ENCODE measurements around the gene ANKS6. TPM values are rescaled to one million over a fixed set of nuclear protein-coding genes. Genes with fewer than 3 reads are reported as not detected.

The ANKS6 gene
- total and polyA plus RNA-seq, 4 donors: 16.7 to 35.5 (median 25.0) TPM

DNA sequence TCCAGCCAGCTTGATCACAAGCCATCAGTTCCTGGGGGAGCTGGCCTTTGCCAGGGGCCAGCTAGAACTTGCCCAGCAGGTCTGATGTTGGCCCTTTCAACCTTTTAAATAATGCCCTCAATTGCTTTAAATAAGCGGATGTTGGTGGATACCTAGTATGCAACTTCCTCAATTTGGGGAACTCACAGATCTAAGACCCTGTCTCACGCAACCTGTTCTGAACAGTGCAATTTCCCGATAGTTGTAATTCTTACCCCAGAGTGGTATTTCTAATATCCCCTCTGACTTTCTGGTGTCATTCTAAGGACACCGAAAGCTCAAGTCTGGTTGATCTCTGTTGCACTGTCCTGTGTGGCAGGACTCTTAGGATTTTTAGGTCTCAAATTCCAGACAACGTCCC, 34.2 kb upstream of the ANKS6 start:
- peaks cover 0 to 4% (median 0%) of the 10 kb centered on the region in 4 donors for H3K9me3 ChIP-seq (ENCODE audit: control insufficient read depth in 4 of 4, insufficient read depth in 3 of 4, low read length in 3 of 4)
- peaks cover 0 to 5% (median 0%) of the 10 kb centered on the region in 5 donors for H3K4me1 ChIP-seq (ENCODE audit: control insufficient read depth in 5 of 5, insufficient read depth in 5 of 5, low read length in 5 of 5)
- H3K9ac ChIP-seq (ENCODE audit: insufficient read depth in 1 of 2, low read length in 2 of 2): no peak overlapping the region
- no peak overlapping the region for H3K27ac ChIP-seq (ENCODE audit: low read depth in 1 of 2, low read length in 1 of 2)
- H3K27me3 ChIP-seq (ENCODE audit: control insufficient read depth in 3 of 3, insufficient read depth in 3 of 3, low read length in 2 of 3): no peaks in the 10 kb centered on the region
- 51 to 83% methylated on average over 5 of the region's 5 CpGs for WGBS, 2 donors
- TF ChIP-seq, protein P1, sequence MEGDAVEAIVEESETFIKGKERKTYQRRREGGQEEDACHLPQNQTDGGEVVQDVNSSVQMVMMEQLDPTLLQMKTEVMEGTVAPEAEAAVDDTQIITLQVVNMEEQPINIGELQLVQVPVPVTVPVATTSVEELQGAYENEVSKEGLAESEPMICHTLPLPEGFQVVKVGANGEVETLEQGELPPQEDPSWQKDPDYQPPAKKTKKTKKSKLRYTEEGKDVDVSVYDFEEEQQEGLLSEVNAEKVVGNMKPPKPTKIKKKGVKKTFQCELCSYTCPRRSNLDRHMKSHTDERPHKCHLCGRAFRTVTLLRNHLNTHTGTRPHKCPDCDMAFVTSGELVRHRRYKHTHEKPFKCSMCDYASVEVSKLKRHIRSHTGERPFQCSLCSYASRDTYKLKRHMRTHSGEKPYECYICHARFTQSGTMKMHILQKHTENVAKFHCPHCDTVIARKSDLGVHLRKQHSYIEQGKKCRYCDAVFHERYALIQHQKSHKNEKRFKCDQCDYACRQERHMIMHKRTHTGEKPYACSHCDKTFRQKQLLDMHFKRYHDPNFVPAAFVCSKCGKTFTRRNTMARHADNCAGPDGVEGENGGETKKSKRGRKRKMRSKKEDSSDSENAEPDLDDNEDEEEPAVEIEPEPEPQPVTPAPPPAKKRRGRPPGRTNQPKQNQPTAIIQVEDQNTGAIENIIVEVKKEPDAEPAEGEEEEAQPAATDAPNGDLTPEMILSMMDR (IDR thresholded peaks at IDR 0.05; ENCODE audit: control extremely low read depth, extremely low read depth): no peak
- no peak overlapping the region for H3K4me3 ChIP-seq
- ATAC-seq (ENCODE audit: insufficient read depth, low FRiP score) (no peak), DNase-seq (no peak)
- H3K36me3 ChIP-seq (ENCODE audit: control insufficient read depth in 4 of 4, insufficient read depth in 4 of 4, low read length in 4 of 4): peaks cover 0 to 3% (median 0%) of the 10 kb centered on the region in 4 donors

DNA sequence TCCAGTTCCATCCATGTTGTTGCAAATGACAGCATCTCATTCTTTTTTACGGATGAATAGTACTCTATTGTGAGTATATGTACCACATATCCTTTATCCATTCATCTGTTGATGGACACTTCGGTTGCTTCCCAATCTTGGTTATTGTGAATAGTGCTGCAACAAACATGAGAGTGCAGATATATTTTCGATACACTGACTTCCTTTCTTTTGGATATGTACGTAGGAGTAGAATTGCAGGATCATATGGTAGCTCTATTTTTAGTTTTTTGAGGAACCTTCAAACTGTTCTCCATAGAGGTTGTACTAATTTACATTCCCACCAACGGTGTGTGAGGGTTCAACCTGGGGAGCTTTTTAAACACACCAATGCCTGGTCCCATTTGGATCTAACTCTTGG, 33.4 kb upstream of the ANKS6 start:
- H3K4me1 ChIP-seq (ENCODE audit: control insufficient read depth in 5 of 5, insufficient read depth in 5 of 5, low read length in 5 of 5): peaks cover 0 to 5% (median 0%) of the 10 kb centered on the region in 5 donors
- no peaks in the 10 kb centered on the region for H3K27me3 ChIP-seq (ENCODE audit: control insufficient read depth in 3 of 3, insufficient read depth in 3 of 3, low read length in 2 of 3)
- WGBS, 2 donors: 58 to 74% methylated on average over 5 of the region's 5 CpGs
- peaks cover 0 to 3% (median 0%) of the 10 kb centered on the region in 4 donors for H3K36me3 ChIP-seq (ENCODE audit: control insufficient read depth in 4 of 4, insufficient read depth in 4 of 4, low read length in 4 of 4)
- no peak overlapping the region for H3K27ac ChIP-seq (ENCODE audit: low read depth in 1 of 2, low read length in 1 of 2)
- no peak overlapping the region for H3K4me3 ChIP-seq
- TF ChIP-seq, protein P1 (IDR thresholded peaks at IDR 0.05; ENCODE audit: control extremely low read depth, extremely low read depth): no peak
- H3K9me3 ChIP-seq (ENCODE audit: control insufficient read depth in 4 of 4, insufficient read depth in 3 of 4, low read length in 3 of 4): peaks cover 0 to 4% (median 0%) of the 10 kb centered on the region in 4 donors
- no peak overlapping the region for H3K9ac ChIP-seq (ENCODE audit: insufficient read depth in 1 of 2, low read length in 2 of 2)
- DNase-seq (no peak), ATAC-seq (ENCODE audit: insufficient read depth, low FRiP score) (no peak)

DNA sequence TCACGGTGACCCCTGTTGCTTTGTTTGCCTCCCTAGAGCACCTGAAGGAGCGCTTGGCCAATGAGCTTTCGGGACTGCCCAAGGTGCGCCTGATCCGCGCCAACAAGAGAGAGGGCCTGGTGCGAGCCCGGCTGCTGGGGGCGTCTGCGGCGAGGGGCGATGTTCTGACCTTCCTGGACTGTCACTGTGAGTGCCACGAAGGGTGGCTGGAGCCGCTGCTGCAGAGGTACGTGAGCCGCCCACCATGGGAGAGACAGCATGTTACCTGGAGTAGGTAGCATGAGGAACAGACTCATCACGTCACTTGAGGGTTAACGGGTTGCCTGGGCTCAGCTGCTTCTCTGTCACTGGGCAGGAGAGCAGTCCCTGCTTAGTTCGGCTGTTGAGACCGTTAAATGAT, 30.4 kb upstream of the ANKS6 start:
- Histone ChIP-seq H3K36me3 (ENCODE audit: control insufficient read depth in 4 of 4, insufficient read depth in 4 of 4, low read length in 4 of 4) (peaks cover 0 to 3% (median 0%) of the 10 kb centered on the region in 4 donors), H3K27ac (ENCODE audit: low read depth in 1 of 2, low read length in 1 of 2) (no peak overlapping the region), H3K4me3 (no peak overlapping the region), H3K9me3 (ENCODE audit: control insufficient read depth in 4 of 4, insufficient read depth in 3 of 4, low read length in 3 of 4) (peaks cover 0 to 9% (median 0%) of the 10 kb centered on the region in 4 donors), H3K27me3 (ENCODE audit: control insufficient read depth in 3 of 3, insufficient read depth in 3 of 3, low read length in 2 of 3) (no peaks in the 10 kb centered on the region), H3K4me1 (ENCODE audit: control insufficient read depth in 5 of 5, insufficient read depth in 5 of 5, low read length in 5 of 5) (no peaks in the 10 kb centered on the region), H3K9ac (ENCODE audit: insufficient read depth in 1 of 2, low read length in 2 of 2) (no peak overlapping the region)
- TF ChIP-seq, protein P1 (IDR thresholded peaks at IDR 0.05; ENCODE audit: control extremely low read depth, extremely low read depth): no peak
- whole genome bisulfite sequencing, 2 donors: 95% methylated on average over 20 of the region's 20 CpGs
- DNase-seq (no peak), ATAC-seq (ENCODE audit: insufficient read depth, low FRiP score) (no peak)

DNA sequence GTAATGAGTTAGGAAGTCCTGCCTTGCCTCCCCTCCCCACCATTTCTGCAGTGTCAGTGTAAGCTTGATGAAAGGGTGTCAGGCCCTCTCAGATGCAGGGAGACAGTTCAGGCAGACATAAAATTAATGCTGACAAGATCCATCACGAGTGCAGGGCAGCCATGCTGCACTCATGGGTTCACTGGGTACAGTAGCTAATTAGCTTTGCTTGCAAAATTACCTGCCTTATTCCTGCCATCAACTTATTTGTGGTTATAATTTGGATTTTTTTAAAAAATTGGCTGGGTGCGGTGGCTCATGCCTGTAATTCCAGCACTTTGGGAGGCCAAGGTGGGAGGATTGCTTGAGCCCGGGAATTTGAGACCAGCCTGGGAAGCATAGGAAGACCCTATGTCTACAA, 29.1 kb upstream of the ANKS6 start:
- Histone ChIP-seq H3K9me3 (ENCODE audit: control insufficient read depth in 4 of 4, insufficient read depth in 3 of 4, low read length in 3 of 4) (peaks cover 0 to 9% (median 0%) of the 10 kb centered on the region in 4 donors), H3K4me1 (ENCODE audit: control insufficient read depth in 5 of 5, insufficient read depth in 5 of 5, low read length in 5 of 5) (no peaks in the 10 kb centered on the region), H3K36me3 (ENCODE audit: control insufficient read depth in 4 of 4, insufficient read depth in 4 of 4, low read length in 4 of 4) (peaks cover 0 to 3% (median 0%) of the 10 kb centered on the region in 4 donors), H3K27ac (ENCODE audit: low read depth in 1 of 2, low read length in 1 of 2) (no peak overlapping the region), H3K27me3 (ENCODE audit: control insufficient read depth in 3 of 3, insufficient read depth in 3 of 3, low read length in 2 of 3) (no peaks in the 10 kb centered on the region), H3K4me3 (no peak overlapping the region), H3K9ac (ENCODE audit: insufficient read depth in 1 of 2, low read length in 2 of 2) (no peak overlapping the region)
- 90 to 94% methylated on average over 3 of the region's 3 CpGs for WGBS, 2 donors
- TF ChIP-seq, protein P1 (IDR thresholded peaks at IDR 0.05; ENCODE audit: control extremely low read depth, extremely low read depth): no peak
- ATAC-seq (ENCODE audit: insufficient read depth, low FRiP score) (no peak), DNase-seq (no peak)

All from lung (tissue), 12 donors.